ENCODE data around the gene GGCX.

- TF ChIP-seq CTCF (IDR thresholded peaks at IDR 0.05) (no peak), EP300 (IDR thresholded peaks at IDR 0.05; ENCODE audit: low read depth) (no peak), POLR2A (IDR thresholded peaks at IDR 0.05) (no peak), POLR2AphosphoS5 (IDR thresholded peaks at IDR 0.05) (no peak)
These were observed 39.1 kb downstream of the GGCX start for GRCh38 chr2:85522090-85522647.
